Gastrocnemius medialis (tissue), 4 donors: ENCODE results near the gene CBX8. TPM values are rescaled to one million over a fixed set of nuclear protein-coding genes. Genes with fewer than 3 reads are reported as not detected.

Experiments
- ATAC-seq, 2 donors: fragments of 150-250 bp; one replicate each; pipeline ENCODE4 v1.9.1; 2016
- DNase-seq, 2 donors: peaks; one replicate each; pipeline ENCODE4 v3.0.0-alpha.2; 2019
- H3K27ac ChIP-seq, 4 donors: fragments of 200-600 bp; sonication (generic); 1 replicate in 1 of 4; 2 replicates in 3 of 4; pipeline ENCODE4 v1.5.1; 2016 to 2018; ENCODE audit warnings: mild to moderate bottlenecking in 2 of 4, moderate library complexity in 1 of 4
- H3K27me3 ChIP-seq, 3 donors: fragments of 200-600 bp; sonication (generic) in 2 of 3; 1 replicate in 1 of 3; 2 replicates in 2 of 3; pipeline versions ENCODE4 v1.5.1 to v1.6.0; 2016 to 2019; ENCODE audit warnings: mild to moderate bottlenecking in 1 of 3, moderate library complexity in 1 of 3
- H3K36me3 ChIP-seq, 2 donors: fragments of 200-600 bp; sonication (generic) in 1 of 2; one replicate each; pipeline ENCODE4 v1.5.1; 2017 to 2018
- H3K4me1 ChIP-seq, 2 donors: fragments of 200-600 bp; sonication (generic) in 1 of 2; one replicate each; pipeline ENCODE4 v1.5.1; 2016 to 2017; ENCODE audit warnings: mild to moderate bottlenecking in 2 of 2
- H3K4me3 ChIP-seq, 4 donors: fragments of 200-600 bp; sonication (generic) in 3 of 4; 1 replicate in 1 of 4; 2 replicates in 3 of 4; pipeline ENCODE4 v1.5.1; 2016 to 2019; ENCODE audit warnings: mild to moderate bottlenecking in 2 of 4
- H3K9me3 ChIP-seq, 3 donors: fragments of 200-600 bp; sonication (generic) in 2 of 3; 1 replicate in 1 of 3; 2 replicates in 2 of 3; pipeline ENCODE4 v1.5.1; 2016 to 2019
- CTCF ChIP-seq, 5 experiments: fragments of 450-650 bp in 3 of 5; fragments of 200-600 bp in 2 of 5; sonication (generic) in 2 of 5; IDR thresholded peaks in 4 of 5; conservative IDR thresholded peaks in 1 of 5; 1 replicate in 4 of 5; 2 replicates in 1 of 5; pipeline ENCODE4 v1.5.1; 2016 to 2019; ENCODE audit warnings: antibody characterized with exemption in 5 of 5, mild to moderate bottlenecking in 3 of 5, moderate library complexity in 3 of 5
- POLR2A ChIP-seq, 2 donors: fragments of 450-650 bp; IDR thresholded peaks; one replicate each; pipeline ENCODE4 v1.6.1; 2017; ENCODE audit warnings: antibody characterized with exemption in 2 of 2, mild to moderate bottlenecking in 2 of 2, moderate library complexity in 2 of 2
- in situ Hi-C, 4 donors: fragments of 200-750 bp; cut with MboI; loops; one replicate each; pipeline versions ENCODE4 v1.15.0 to v1.8.0; 2017; ENCODE audit warnings: low sequenced_read_pairs in 4 of 4
- intact Hi-C: fragments of 100-400 bp; cut with DNase I; formaldehyde crosslinking; loops from one replicate; pipeline ENCODE4 v1.15.1; 2023; ENCODE audit warnings: low total_unique reads
- total RNA-seq, 4 donors: library from RNA; depleted of rRNA; stranded (reverse); fragments of >200 nt; gene quantifications; one replicate each; pipeline versions ENCODE4 v1.1.0 to v1.2.3, GENCODE V29; 2016

CBX8 gene
- total RNA-seq, 4 donors from 2014 or later, result 0.18 to 0.94 (median 0.49) TPM; not detected in 1

DNA sequence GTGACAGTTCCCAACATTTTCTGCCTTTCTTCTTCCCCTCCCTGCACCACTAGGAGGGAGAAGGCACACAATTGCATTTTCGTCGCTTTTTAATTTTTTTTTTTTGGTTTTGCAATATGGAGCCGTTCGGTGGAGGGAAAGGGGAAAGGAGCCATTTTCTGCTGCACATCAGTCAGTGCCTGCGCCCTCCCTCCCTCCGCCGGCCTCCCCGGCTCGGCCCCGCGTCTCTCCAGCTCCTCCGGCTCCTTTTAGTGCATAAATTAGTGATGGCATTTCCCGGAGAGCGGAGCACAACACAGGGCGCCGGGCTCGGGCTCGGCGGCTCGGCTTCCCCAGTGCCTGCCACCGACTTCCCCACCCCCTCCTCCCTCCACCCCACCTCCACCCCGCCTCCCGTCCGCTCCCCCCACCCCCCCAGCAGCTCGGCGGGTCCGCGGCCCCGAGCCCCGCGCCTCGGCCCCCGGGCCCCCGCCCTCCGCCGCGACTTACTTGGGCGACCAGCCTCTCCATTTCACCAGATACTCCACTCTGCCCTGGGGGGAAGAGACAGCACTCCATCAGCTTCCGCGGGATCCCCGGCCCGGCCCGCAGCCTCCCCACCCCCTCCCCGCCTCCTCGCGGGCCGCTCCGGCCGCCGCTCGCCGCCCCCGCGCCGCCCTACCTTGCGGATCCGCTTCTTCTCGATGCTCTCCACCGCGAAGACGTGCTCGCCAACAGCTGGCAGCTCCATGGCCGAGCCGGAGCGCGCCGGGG lies 41.8 kb upstream of the CBX8 start:
- ATAC-seq, result peak; percentile 37 to 43
- TF ChIP-seq CTCF (IDR thresholded peaks at IDR 0.05 in 4 of 5, conservative IDR thresholded peaks at IDR 0.05 in 1 of 5) (no peak), POLR2A (IDR thresholded peaks at IDR 0.05) (no peak)
- Histone ChIP-seq H3K36me3 (no peaks in the 10 kb centered on the region), H3K27ac (peak overlapping the region; percentile 73 to 85 (median 82)), H3K27me3 (peaks cover 37 to 41% (median 40%) of the 10 kb centered on the region in 3 donors), H3K4me3 (peak overlapping the region; percentile 67 to 73 (median 72)), H3K9me3 (no peaks in the 10 kb centered on the region), H3K4me1 (peaks cover 40 to 49% of the 10 kb centered on the region in 2 donors)
- intact Hi-C loops, result loop anchor here (1.0 kb wide), 1 partner anchor 41 kb away; the partner anchor contains the start of gene CBX8
- in situ Hi-C loops, result no loop called here
- DNase-seq, result no peak

- Histone ChIP-seq H3K4me1 (peaks cover 36 to 43% of the 10 kb centered on the region in 2 donors), H3K36me3 (no peaks in the 10 kb centered on the region), H3K9me3 (no peaks in the 10 kb centered on the region), H3K27ac (peak overlapping the region; percentile 73 to 85 (median 82)), H3K4me3 (peak overlapping the region; percentile 67 to 73 (median 72)), H3K27me3 (peaks cover 31 to 39% (median 33%) of the 10 kb centered on the region in 3 donors)
- intact Hi-C loops (no loop called here), in situ Hi-C loops (no loop called here)
- no peak for DNase-seq
- no peak for ATAC-seq
- TF ChIP-seq POLR2A (IDR thresholded peaks at IDR 0.05) (no peak), CTCF (IDR thresholded peaks at IDR 0.05 in 4 of 5, conservative IDR thresholded peaks at IDR 0.05 in 1 of 5) (no peak)
Measured at GRCh38 chr17:79837888-79838521, 41.1 kb upstream of the CBX8 start.

DNA sequence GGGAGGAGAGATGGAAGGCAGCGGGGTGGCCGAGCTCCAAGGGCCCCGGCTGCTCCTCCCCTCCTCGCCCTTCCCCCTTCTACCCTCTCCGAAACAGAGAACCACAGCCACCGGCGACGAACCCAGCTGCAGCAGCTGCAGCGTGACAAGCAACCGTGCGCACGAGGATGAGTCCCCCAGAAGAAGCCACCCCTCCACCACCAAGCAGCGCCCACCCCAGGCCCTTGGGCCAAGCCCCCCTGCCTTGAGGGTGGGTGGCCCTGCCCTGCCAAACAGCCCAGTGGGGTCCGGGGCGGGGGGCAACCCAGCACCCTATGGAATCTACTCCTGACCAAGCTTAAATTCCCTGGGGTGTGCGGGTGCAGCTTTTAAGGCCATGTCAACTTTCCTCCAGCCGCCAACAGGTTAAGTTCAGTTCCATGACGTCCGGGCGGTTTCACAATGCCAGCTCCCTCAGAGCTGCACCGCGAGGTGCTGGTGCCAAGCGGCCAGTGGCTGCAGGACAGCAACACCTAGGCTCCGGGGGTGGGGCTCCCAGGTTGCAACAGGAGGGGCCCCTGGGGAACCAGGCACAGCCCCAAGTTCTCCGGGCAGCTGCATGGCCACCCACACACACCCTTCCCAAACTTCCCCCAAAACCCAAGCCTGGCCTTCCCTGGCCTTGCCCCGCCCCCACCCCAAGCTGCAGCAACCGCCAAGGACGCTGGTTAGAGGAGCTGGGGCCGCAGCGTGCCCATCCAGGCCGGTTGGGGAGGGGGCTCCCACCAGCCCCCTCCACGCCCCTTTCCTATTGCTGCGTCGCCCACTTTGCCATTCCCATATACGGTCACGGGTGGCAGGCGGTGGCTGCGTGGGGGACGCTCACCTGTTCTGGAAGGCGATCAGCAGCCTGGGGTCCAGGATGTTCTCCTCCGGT lies 40.4 kb upstream of the CBX8 start:
- Histone ChIP-seq H3K36me3 (no peaks in the 10 kb centered on the region), H3K27me3 (peaks cover 25 to 38% (median 31%) of the 10 kb centered on the region in 3 donors), H3K27ac (no peak overlapping the region), H3K4me3 (peak overlapping the region; percentile 67 to 73 (median 72)), H3K4me1 (peaks cover 35 to 42% of the 10 kb centered on the region in 2 donors), H3K9me3 (no peaks in the 10 kb centered on the region)
- ATAC-seq (peak in 1 of 2 donors; percentile 25), DNase-seq (peak; percentile 53 to 78)
- intact Hi-C loops (no loop called here), in situ Hi-C loops (no loop called here)
- TF ChIP-seq CTCF (IDR thresholded peaks at IDR 0.05 in 4 of 5, conservative IDR thresholded peaks at IDR 0.05 in 1 of 5) (peak in 1 of 5 experiments; percentile 11), POLR2A (IDR thresholded peaks at IDR 0.05) (no peak)

- ATAC-seq, result no peak
- in situ Hi-C loops, result no loop called here
- no peak for DNase-seq
- no peaks in the 10 kb centered on the region for H3K9me3 ChIP-seq
- no peak overlapping the region for H3K27ac ChIP-seq
- TF ChIP-seq POLR2A (IDR thresholded peaks at IDR 0.05), result no peak
- TF ChIP-seq CTCF (IDR thresholded peaks at IDR 0.05 in 4 of 5, conservative IDR thresholded peaks at IDR 0.05 in 1 of 5), result no peak
- intact Hi-C loops, result no loop called here
- peaks cover 19 to 37% (median 26%) of the 10 kb centered on the region in 3 donors for H3K27me3 ChIP-seq
- H3K36me3 ChIP-seq, result no peaks in the 10 kb centered on the region
- peak overlapping the region in 1 of 4 donors; percentile 72 for H3K4me3 ChIP-seq
- H3K4me1 ChIP-seq, result peaks cover 37 to 46% of the 10 kb centered on the region in 2 donors
Measured at GRCh38 chr17:79836510-79836971, 39.7 kb upstream of the CBX8 start.
